OCI-LY3 (cell line): Measurements from ENCODE around the gene MSTN.

ENCODE experiments used
- H2AFZ ChIP-seq: fragments of 200-600, 300-600 bp; shearing (Covaris generic); 2 replicates; pipeline ENCODE4 v1.6.0; 2014; ENCODE audit warnings: antibody characterized with exemption, low read depth, low read length
- H3K27ac ChIP-seq: fragments of 200-600, 300-600 bp; sonication (generic); 2 replicates; pipeline ENCODE4 v1.5.1; 2014; ENCODE audit warnings: mild to moderate bottlenecking, low read length, moderate library complexity, mixed read lengths
- H3K27me3 ChIP-seq: fragments of 200-600, 300-600 bp; sonication (generic); 2 replicates; pipeline ENCODE4 v1.6.1; 2014; ENCODE audit warnings: low read depth, low read length, mixed read lengths
- H3K36me3 ChIP-seq: fragments of 200-600, 300-600 bp; sonication (generic); replicated peaks from 2 replicates; pipeline ENCODE3; 2014; ENCODE audit warnings: low read depth, low read length, mixed read lengths
- H3K4me1 ChIP-seq: fragments of 300-600, 200-600 bp; sonication (generic); 2 replicates; pipeline ENCODE4 v1.6.1; 2014; ENCODE audit warnings: low read length, mixed read lengths
- H3K4me2 ChIP-seq: fragments of 200-600, 300-600 bp; sonication (generic); 2 replicates; pipeline ENCODE4 v1.6.1; 2014; ENCODE audit warnings: low read length, mixed read lengths
- H3K4me3 ChIP-seq: fragments of 300-600, 200-600 bp; sonication (generic); 2 replicates; pipeline ENCODE4 v1.5.1; 2014; ENCODE audit warnings: antibody characterized with exemption, mild to moderate bottlenecking, low read length, moderate library complexity
- H3K79me2 ChIP-seq: fragments of 300-600, 200-600 bp; shearing (Covaris generic); 2 replicates; pipeline ENCODE4 v1.6.1; 2014; ENCODE audit warnings: mild to moderate bottlenecking, low read length, mixed read lengths
- H3K9ac ChIP-seq: fragments of 300-600, 200-600 bp; shearing (Covaris generic); 2 replicates; pipeline ENCODE4 v1.6.0; 2014; ENCODE audit warnings: mild to moderate bottlenecking, low read length, moderate library complexity
- H3K9me3 ChIP-seq: fragments of 200-600, 300-600 bp; shearing (Covaris generic); 2 replicates; pipeline ENCODE4 v1.6.1; 2014; ENCODE audit warnings: low read length, mixed read lengths; ENCODE audit not compliant: insufficient read depth
- H4K20me1 ChIP-seq: fragments of 200-600, 300-600 bp; sonication (generic); 2 replicates; pipeline ENCODE4 v1.6.1; 2016; ENCODE audit warnings: low read length, mixed read lengths; ENCODE audit not compliant: insufficient read depth
- CTCF ChIP-seq: fragments of 200-600, 300-600 bp; sonication (generic); IDR thresholded peaks from 2 replicates; pipeline ENCODE4 v1.5.1; 2014; ENCODE audit warnings: antibody characterized with exemption, low read length, low read depth
- EZH2phosphoT487 ChIP-seq: fragments of 200-600 bp; shearing (Covaris generic); IDR thresholded peaks from 2 replicates; pipeline ENCODE4 v1.6.1; 2018; ENCODE audit warnings: antibody characterized with exemption, mixed run types, low read depth

Gene MSTN

GRCh38 chr2:190099890-190100697 is 37.6 kb upstream of the MSTN start:
- Histone ChIP-seq H4K20me1 (no peaks in the 10 kb centered on the region), H3K4me1 (no peaks in the 10 kb centered on the region), H3K4me2 (no peak overlapping the region), H3K9ac (no peak overlapping the region), H3K36me3 (no peaks in the 10 kb centered on the region), H3K4me3 (no peak overlapping the region), H3K27ac (no peak overlapping the region), H3K27me3 (no peaks in the 10 kb centered on the region), H3K79me2 (no peaks in the 10 kb centered on the region), H3K9me3 (no peaks in the 10 kb centered on the region), H2AFZ (no peak overlapping the region)
- TF ChIP-seq EZH2phosphoT487 (no peak), CTCF (no peak)

GRCh38 chr2:190098851-190099250 is 36.3 kb upstream of the MSTN start:
- Histone ChIP-seq H4K20me1 (no peaks in the 10 kb centered on the region), H3K27me3 (no peaks in the 10 kb centered on the region), H3K4me1 (no peaks in the 10 kb centered on the region), H3K9ac (no peak overlapping the region), H2AFZ (no peak overlapping the region), H3K79me2 (no peaks in the 10 kb centered on the region), H3K27ac (no peak overlapping the region), H3K9me3 (no peaks in the 10 kb centered on the region), H3K4me2 (no peak overlapping the region), H3K36me3 (no peaks in the 10 kb centered on the region), H3K4me3 (no peak overlapping the region)
- TF ChIP-seq EZH2phosphoT487 (no peak), CTCF (no peak)

GRCh38 chr2:190097115-190097514 is 34.6 kb upstream of the MSTN start:
- no peak overlapping the region for H3K27ac ChIP-seq
- H2AFZ ChIP-seq = no peak overlapping the region
- no peaks in the 10 kb centered on the region for H3K36me3 ChIP-seq
- no peak overlapping the region for H3K9ac ChIP-seq
- TF ChIP-seq CTCF = no peak
- TF ChIP-seq EZH2phosphoT487 = no peak
- no peaks in the 10 kb centered on the region for H4K20me1 ChIP-seq
- H3K4me2 ChIP-seq = no peak overlapping the region
- no peaks in the 10 kb centered on the region for H3K9me3 ChIP-seq
- H3K79me2 ChIP-seq = no peaks in the 10 kb centered on the region
- peaks cover 6% of the 10 kb centered on the region for H3K4me1 ChIP-seq
- no peaks in the 10 kb centered on the region for H3K27me3 ChIP-seq
- H3K4me3 ChIP-seq = no peak overlapping the region

GRCh38 chr2:190094316-190094871 is 31.9 kb upstream of the MSTN start:
- Histone ChIP-seq H3K9me3 (no peaks in the 10 kb centered on the region), H2AFZ (no peak overlapping the region), H3K4me3 (no peak overlapping the region), H3K27ac (no peak overlapping the region), H3K4me1 (peaks cover 24% of the 10 kb centered on the region), H3K36me3 (no peaks in the 10 kb centered on the region), H3K79me2 (no peaks in the 10 kb centered on the region), H4K20me1 (no peaks in the 10 kb centered on the region), H3K9ac (no peak overlapping the region), H3K4me2 (no peak overlapping the region), H3K27me3 (no peaks in the 10 kb centered on the region)
- TF ChIP-seq EZH2phosphoT487 (no peak), CTCF (no peak)
